MCF 10A (cell line): Measurements from ENCODE around the gene ADAMTS13. TPM values are rescaled to one million over a fixed set of nuclear protein-coding genes. Genes with fewer than 3 reads are reported as not detected.

Experiments
- BruUV-seq: library from RNA; stranded (reverse); fragments of 400-500 nt; replicated peaks from 2 replicates; lab custom pipeline; 2021; lab: Mats Ljungman, UMichigan
- CTCF ChIA-PET: fragments of 300-600 bp; sonication (Branson Sonifier 250); formaldehyde crosslinking; extraction: SDS; loops from one replicate; lab custom pipeline; 2021; ENCODE audit warnings: antibody characterized with exemption, inconsistent platforms; lab: Yijun Ruan, JAX
- POLR2A ChIA-PET: fragments of 300-600, 350-650 bp; sonication (Branson Sonifier 250); formaldehyde crosslinking; extraction: SDS; loops from one replicate; lab custom pipeline; 2020; ENCODE audit warnings: antibody characterized with exemption, inconsistent platforms; lab: Yijun Ruan, JAX
- DNase-seq: peaks from one replicate; pipeline ENCODE4 v3.0.0-alpha.2; 2018; ENCODE audit not compliant: unreplicated experiment
- H3K27ac Mint-ChIP-seq: one replicate; pipeline ENCODE4 v1.8.0; 2022; ENCODE audit warnings: mild to moderate bottlenecking, low read depth, mixed read lengths; ENCODE audit not compliant: unreplicated experiment
- H3K27me3 Mint-ChIP-seq: one replicate; pipeline ENCODE4 v1.8.0; 2022; ENCODE audit warnings: mixed read lengths; ENCODE audit not compliant: insufficient read depth, unreplicated experiment
- H3K36me3 Mint-ChIP-seq: one replicate; pipeline ENCODE4 v1.8.0; 2022; ENCODE audit warnings: mild to moderate bottlenecking, moderate library complexity, mixed read lengths; ENCODE audit not compliant: insufficient read depth, unreplicated experiment
- H3K4me1 Mint-ChIP-seq: one replicate; pipeline ENCODE4 v1.8.0; 2022; ENCODE audit warnings: mixed read lengths; ENCODE audit not compliant: insufficient read depth, unreplicated experiment
- H3K4me3 Mint-ChIP-seq: one replicate; pipeline ENCODE4 v1.8.0; 2022; ENCODE audit warnings: mild to moderate bottlenecking, moderate library complexity, mixed read lengths; ENCODE audit not compliant: unreplicated experiment
- H3K9me3 Mint-ChIP-seq: one replicate; pipeline ENCODE4 v1.8.0; 2022; ENCODE audit warnings: mixed read lengths; ENCODE audit not compliant: unreplicated experiment
- intact Hi-C: fragments of 100-400 bp; cut with micrococcal nuclease; formaldehyde crosslinking; loops from 2 replicates; pipeline ENCODE4 v1.14.1; 2022
- total RNA-seq: library from RNA; stranded (reverse); gene quantifications from 2 replicates; pipeline ENCODE4 v1.2.3, GENCODE V29; 2022
- TF ChIP-seq, protein P1 (sequence below): fragments of 200-600 bp; IDR thresholded peaks from one replicate; pipeline ENCODE4 v1.8.0; 2022; ENCODE audit warnings: antibody characterized with exemption, mild to moderate bottlenecking; ENCODE audit not compliant: unreplicated experiment

The ADAMTS13 gene
- total RNA-seq, 1 experiment from 2014 or later = 4.1 TPM

GRCh38 chr9:133417541-133418461, 4.4 kb upstream of the ADAMTS13 start, which contains the start of gene REXO4:
Gene REXO4, minus strand, starts transcription at chr9:133418010. Its CDS starts 166 bp downstream, at chr9:133417844.
- Mint-ChIP-seq H3K4me3 (peak within 1 kb of the TSS; percentile 90), H3K27me3 (no peaks in the 10 kb centered on the region), H3K9me3 (no peaks in the 10 kb centered on the region), H3K4me1 (peaks cover 17% of the 10 kb centered on the region), H3K36me3 (peaks cover 29% of the 10 kb centered on the region), H3K27ac (peak within 1 kb of the TSS; percentile 70)
- BruUV-seq = TSS peak; percentile 69
- intact Hi-C loops = no loop called here
- CTCF ChIA-PET = interaction anchor here (0.7 to 1.2 kb wide), 6 partner anchors 12 to 385 kb away, joined by 3 to 5 read pairs (median 4); no protein-coding TSS in a partner anchor
- DNase-seq = peak; percentile 84
- POLR2A ChIA-PET = interaction anchor here (0.5 to 3.1 kb wide), 14 partner anchors 17 to 674 kb away, joined by 3 to 18 read pairs (median 5); partner anchors contain the start of genes CACFD1, GTF3C5, MED22 and RPL7A
- TF ChIP-seq, protein P1, sequence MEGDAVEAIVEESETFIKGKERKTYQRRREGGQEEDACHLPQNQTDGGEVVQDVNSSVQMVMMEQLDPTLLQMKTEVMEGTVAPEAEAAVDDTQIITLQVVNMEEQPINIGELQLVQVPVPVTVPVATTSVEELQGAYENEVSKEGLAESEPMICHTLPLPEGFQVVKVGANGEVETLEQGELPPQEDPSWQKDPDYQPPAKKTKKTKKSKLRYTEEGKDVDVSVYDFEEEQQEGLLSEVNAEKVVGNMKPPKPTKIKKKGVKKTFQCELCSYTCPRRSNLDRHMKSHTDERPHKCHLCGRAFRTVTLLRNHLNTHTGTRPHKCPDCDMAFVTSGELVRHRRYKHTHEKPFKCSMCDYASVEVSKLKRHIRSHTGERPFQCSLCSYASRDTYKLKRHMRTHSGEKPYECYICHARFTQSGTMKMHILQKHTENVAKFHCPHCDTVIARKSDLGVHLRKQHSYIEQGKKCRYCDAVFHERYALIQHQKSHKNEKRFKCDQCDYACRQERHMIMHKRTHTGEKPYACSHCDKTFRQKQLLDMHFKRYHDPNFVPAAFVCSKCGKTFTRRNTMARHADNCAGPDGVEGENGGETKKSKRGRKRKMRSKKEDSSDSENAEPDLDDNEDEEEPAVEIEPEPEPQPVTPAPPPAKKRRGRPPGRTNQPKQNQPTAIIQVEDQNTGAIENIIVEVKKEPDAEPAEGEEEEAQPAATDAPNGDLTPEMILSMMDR = no peak

- Mint-ChIP-seq H3K4me3 (peak overlapping the region; percentile 90), H3K27me3 (no peaks in the 10 kb centered on the region), H3K9me3 (no peaks in the 10 kb centered on the region), H3K27ac (peak overlapping the region; percentile 70), H3K4me1 (peaks cover 15% of the 10 kb centered on the region), H3K36me3 (peaks cover 21% of the 10 kb centered on the region)
- DNase-seq = no peak
- no TSS peak for BruUV-seq
- TF ChIP-seq, protein P1 = no peak
- CTCF ChIA-PET = interaction anchor here (1.2 kb wide), 1 partner anchor 14 kb away, joined by 5 read pairs; no protein-coding TSS in a partner anchor
- POLR2A ChIA-PET = interaction anchor here (0.7 to 3.1 kb wide), 9 partner anchors 18 to 388 kb away, joined by 3 to 18 read pairs (median 5); partner anchors contain the start of genes GTF3C5, MED22, RPL7A and STKLD1
- intact Hi-C loops = no loop called here
Observed at GRCh38 chr9:133419005-133419404, 3.2 kb upstream of the ADAMTS13 start.

GRCh38 chr9:133420392-133420827, 1.8 kb upstream of the ADAMTS13 start:
- intact Hi-C loops = no loop called here
- DNase-seq = no peak
- TF ChIP-seq, protein P1 = no peak
- Mint-ChIP-seq H3K27ac (no peak overlapping the region), H3K4me1 (peaks cover 7% of the 10 kb centered on the region), H3K9me3 (no peaks in the 10 kb centered on the region), H3K36me3 (peaks cover 7% of the 10 kb centered on the region), H3K27me3 (peaks cover 13% of the 10 kb centered on the region), H3K4me3 (no peak overlapping the region)
- no TSS peak for BruUV-seq
- POLR2A ChIA-PET = interaction anchor here (1.2 kb wide), 1 partner anchor 44 kb away, joined by 5 read pairs; no protein-coding TSS in a partner anchor
- CTCF ChIA-PET = interaction anchor here (0.7 to 1.7 kb wide), 2 partner anchors 12 to 25 kb away, joined by 4 read pairs; no protein-coding TSS in a partner anchor

DNA sequence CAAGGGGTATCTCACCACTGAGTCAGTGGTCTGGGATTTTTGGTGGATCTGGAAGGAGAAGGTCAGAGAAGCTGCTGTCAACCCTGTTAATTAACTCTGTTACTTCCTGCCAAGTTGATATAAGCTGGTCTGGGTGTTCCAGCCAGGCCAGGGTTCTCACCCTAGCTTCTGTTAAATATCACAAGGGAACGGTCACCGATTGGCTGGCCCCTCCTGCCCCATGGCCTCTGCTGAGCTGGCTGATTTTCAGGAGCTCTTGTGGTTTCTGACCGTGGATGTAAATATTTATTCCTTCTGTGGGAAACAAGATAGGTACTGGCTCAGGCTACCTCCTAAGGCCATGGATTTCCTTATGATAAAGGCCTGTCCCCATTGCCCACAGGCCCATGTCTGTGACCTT, 1.0 kb downstream of the ADAMTS13 start:
- peaks cover 7% of the 10 kb centered on the region for H3K4me1 Mint-ChIP-seq
- BruUV-seq = no TSS peak
- H3K4me3 Mint-ChIP-seq = no peak overlapping the region
- DNase-seq = no peak
- no peaks in the 10 kb centered on the region for H3K36me3 Mint-ChIP-seq
- POLR2A ChIA-PET = no interaction called here
- CTCF ChIA-PET = interaction anchor here (0.7 kb wide), 1 partner anchor 21 kb away, joined by 3 read pairs; no protein-coding TSS in a partner anchor
- no peak overlapping the region for H3K27ac Mint-ChIP-seq
- intact Hi-C loops = no loop called here
- H3K27me3 Mint-ChIP-seq = peaks cover 40% of the 10 kb centered on the region
- H3K9me3 Mint-ChIP-seq = no peaks in the 10 kb centered on the region
- TF ChIP-seq, protein P1 = no peak
